PC-3 (cell line): ENCODE results near the gene GPATCH3. TPM values are rescaled to one million over a fixed set of nuclear protein-coding genes. Genes with fewer than 3 reads are reported as not detected.

Experiments
- ATAC-seq: fragments of 200-7000 bp; cut with Tn5 transposase; 2 replicates; pipeline ENCODE4 v1.9.1; 2020; ENCODE audit warnings: mild to moderate bottlenecking, moderate library complexity
- BruUV-seq: library from RNA; stranded (reverse); fragments of 400-500 nt; replicated peaks from 2 replicates; lab custom pipeline; 2021; lab: Mats Ljungman, UMichigan
- CTCF ChIA-PET: fragments of 300-600 bp; sonication (Branson Sonifier 250); formaldehyde crosslinking; loops from one replicate; lab custom pipeline; 2022; ENCODE audit warnings: antibody characterized with exemption; lab: Charles Lee
- POLR2A ChIA-PET: fragments of 300-600 bp; sonication (Branson Sonifier 250); formaldehyde crosslinking; loops from one replicate; lab custom pipeline; 2022; ENCODE audit warnings: antibody characterized with exemption; ENCODE audit not compliant: unreplicated experiment; lab: Charles Lee
- DNase-seq: peaks from one replicate; pipeline ENCODE4 v3.0.0-alpha.2; 2015
- H2AFZ ChIP-seq: fragments of 300-600 bp; sonication (generic); 2 replicates; pipeline ENCODE4 v1.6.0; 2016; ENCODE audit warnings: antibody characterized with exemption, low read length
- H3F3A ChIP-seq: fragments of 300-600 bp; sonication (generic); one replicate; pipeline ENCODE4 v1.6.0; 2017; ENCODE audit warnings: antibody characterized with exemption, low read length, control low read depth, mild to moderate bottlenecking; ENCODE audit not compliant: unreplicated experiment
- H3K27ac ChIP-seq: fragments of 300-600 bp; sonication (generic); 2 replicates; pipeline ENCODE4 v1.5.1; 2016; ENCODE audit warnings: mild to moderate bottlenecking, low read length
- H3K27me3 ChIP-seq: fragments of 300-600 bp; sonication (generic); 2 replicates; pipeline ENCODE4 v1.6.1; 2016; ENCODE audit warnings: low read length, mixed read lengths
- H3K36me3 ChIP-seq: fragments of 300-600 bp; sonication (generic); 2 replicates; pipeline ENCODE4 v1.6.1; 2016; ENCODE audit warnings: low read depth, mixed run types, low read length, mixed read lengths
- H3K4me1 ChIP-seq: fragments of 300-600 bp; sonication (generic); 2 replicates; pipeline ENCODE4 v1.5.1; 2016; ENCODE audit warnings: low read length; ENCODE audit not compliant: insufficient read depth
- H3K4me2 ChIP-seq: fragments of 300-600 bp; sonication (generic); 2 replicates; pipeline ENCODE4 v1.6.0; 2016; ENCODE audit warnings: low read length
- H3K4me3 ChIP-seq: fragments of 300-600 bp; sonication (generic); 2 replicates; pipeline ENCODE4 v1.5.1; 2016; ENCODE audit warnings: mild to moderate bottlenecking, low read length, mixed read lengths
- H3K79me2 ChIP-seq: fragments of 300-600 bp; sonication (generic); 2 replicates; pipeline ENCODE4 v1.6.1; 2017; ENCODE audit warnings: low read length, mixed read lengths
- H3K9ac ChIP-seq: fragments of 300-600 bp; sonication (generic); 2 replicates; pipeline ENCODE4 v1.6.0; 2016; ENCODE audit warnings: mild to moderate bottlenecking, low read length
- H3K9me2 ChIP-seq: fragments of 300-600 bp; sonication (generic); replicated peaks from 2 replicates; pipeline ENCODE4 v1.6.1; 2016; ENCODE audit warnings: mixed run types, low read length, mixed read lengths
- H3K9me3 ChIP-seq: fragments of 300-600 bp; sonication (generic); 2 replicates; pipeline ENCODE4 v1.6.1; 2016; ENCODE audit warnings: low read length, mixed read lengths
- H4K20me1 ChIP-seq: fragments of 300-600 bp; sonication (generic); 2 replicates; pipeline ENCODE4 v1.6.1; 2016; ENCODE audit warnings: low read length, mixed read lengths
- EZH2 ChIP-seq: fragments of 300-600 bp; sonication (generic); IDR thresholded peaks from one replicate; pipeline ENCODE4 v1.6.1; 2017; ENCODE audit warnings: antibody characterized with exemption, mild to moderate bottlenecking, low read length; ENCODE audit not compliant: unreplicated experiment
- EZH2phosphoT487 ChIP-seq: fragments of 300-600 bp; sonication (generic); IDR thresholded peaks from 2 replicates; pipeline ENCODE4 v1.6.1; 2018; ENCODE audit warnings: mild to moderate bottlenecking, antibody characterized with exemption, low read length, borderline replicate concordance
- intact Hi-C: fragments of 100-400 bp; cut with micrococcal nuclease; formaldehyde crosslinking; loops from 2 replicates; pipeline ENCODE4 v1.9.0; 2023
- total RNA-seq: library from RNA; depleted of rRNA; stranded (reverse); fragments of >200 nt; gene quantifications from 2 replicates; pipeline ENCODE4 v1.2.3, GENCODE V29; 2014
- TF ChIP-seq, protein P1 (sequence below): fragments of 300-600 bp; sonication (generic); conservative IDR thresholded peaks from 2 replicates; pipeline ENCODE4 v1.5.1; 2017; ENCODE audit warnings: antibody characterized with exemption, low read depth, mild to moderate bottlenecking, low read length

Gene GPATCH3
- total RNA-seq, 1 experiment from 2014 or later: 18.8 TPM

DNA sequence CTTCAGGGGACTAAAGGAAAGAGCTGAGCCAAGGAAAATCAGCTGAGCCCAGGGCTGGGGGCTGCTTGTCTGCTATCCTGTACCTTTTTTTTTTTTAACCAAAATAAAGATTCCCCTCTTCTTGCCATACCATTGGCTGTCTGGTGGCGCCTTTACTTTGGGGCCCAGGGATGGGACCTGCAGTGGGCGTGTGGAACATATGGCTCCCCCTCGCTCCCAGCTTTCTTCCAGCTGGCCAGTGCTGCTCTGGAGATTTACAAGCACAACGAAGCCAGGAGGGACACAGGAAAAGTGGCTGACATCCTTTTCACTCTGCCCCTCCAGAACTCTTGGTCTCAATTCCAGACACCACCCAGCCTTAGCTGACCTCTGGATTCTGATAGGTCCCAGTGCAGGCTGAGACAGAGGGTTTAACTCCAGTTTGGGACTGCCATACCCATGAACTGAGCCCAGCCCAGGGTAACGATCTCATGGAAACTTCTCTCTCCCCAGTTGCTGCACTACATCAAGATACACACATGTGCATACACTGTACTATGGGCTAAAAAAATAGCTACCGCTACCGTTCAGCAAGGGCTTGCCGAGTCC lies 42.7 kb downstream of the GPATCH3 start:
- ChIA-PET POLR2A (no interaction called here), CTCF (no interaction called here)
- TF ChIP-seq EZH2 (no peak), EZH2phosphoT487 (no peak)
- TF ChIP-seq, protein P1, sequence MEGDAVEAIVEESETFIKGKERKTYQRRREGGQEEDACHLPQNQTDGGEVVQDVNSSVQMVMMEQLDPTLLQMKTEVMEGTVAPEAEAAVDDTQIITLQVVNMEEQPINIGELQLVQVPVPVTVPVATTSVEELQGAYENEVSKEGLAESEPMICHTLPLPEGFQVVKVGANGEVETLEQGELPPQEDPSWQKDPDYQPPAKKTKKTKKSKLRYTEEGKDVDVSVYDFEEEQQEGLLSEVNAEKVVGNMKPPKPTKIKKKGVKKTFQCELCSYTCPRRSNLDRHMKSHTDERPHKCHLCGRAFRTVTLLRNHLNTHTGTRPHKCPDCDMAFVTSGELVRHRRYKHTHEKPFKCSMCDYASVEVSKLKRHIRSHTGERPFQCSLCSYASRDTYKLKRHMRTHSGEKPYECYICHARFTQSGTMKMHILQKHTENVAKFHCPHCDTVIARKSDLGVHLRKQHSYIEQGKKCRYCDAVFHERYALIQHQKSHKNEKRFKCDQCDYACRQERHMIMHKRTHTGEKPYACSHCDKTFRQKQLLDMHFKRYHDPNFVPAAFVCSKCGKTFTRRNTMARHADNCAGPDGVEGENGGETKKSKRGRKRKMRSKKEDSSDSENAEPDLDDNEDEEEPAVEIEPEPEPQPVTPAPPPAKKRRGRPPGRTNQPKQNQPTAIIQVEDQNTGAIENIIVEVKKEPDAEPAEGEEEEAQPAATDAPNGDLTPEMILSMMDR: no peak
- Histone ChIP-seq H3F3A (peaks cover 15% of the 10 kb centered on the region), H3K4me1 (peaks cover 70% of the 10 kb centered on the region), H2AFZ (no peak overlapping the region), H3K9ac (no peak overlapping the region), H3K27me3 (no peaks in the 10 kb centered on the region), H4K20me1 (no peaks in the 10 kb centered on the region), H3K27ac (no peak overlapping the region), H3K79me2 (no peaks in the 10 kb centered on the region), H3K4me3 (no peak overlapping the region), H3K9me2 (no peaks in the 10 kb centered on the region), H3K9me3 (no peaks in the 10 kb centered on the region), H3K4me2 (no peak overlapping the region), H3K36me3 (peaks cover 15% of the 10 kb centered on the region)
- intact Hi-C loops: no loop called here
- DNase-seq (no peak), ATAC-seq (no peak)
- no TSS peak for BruUV-seq

DNA sequence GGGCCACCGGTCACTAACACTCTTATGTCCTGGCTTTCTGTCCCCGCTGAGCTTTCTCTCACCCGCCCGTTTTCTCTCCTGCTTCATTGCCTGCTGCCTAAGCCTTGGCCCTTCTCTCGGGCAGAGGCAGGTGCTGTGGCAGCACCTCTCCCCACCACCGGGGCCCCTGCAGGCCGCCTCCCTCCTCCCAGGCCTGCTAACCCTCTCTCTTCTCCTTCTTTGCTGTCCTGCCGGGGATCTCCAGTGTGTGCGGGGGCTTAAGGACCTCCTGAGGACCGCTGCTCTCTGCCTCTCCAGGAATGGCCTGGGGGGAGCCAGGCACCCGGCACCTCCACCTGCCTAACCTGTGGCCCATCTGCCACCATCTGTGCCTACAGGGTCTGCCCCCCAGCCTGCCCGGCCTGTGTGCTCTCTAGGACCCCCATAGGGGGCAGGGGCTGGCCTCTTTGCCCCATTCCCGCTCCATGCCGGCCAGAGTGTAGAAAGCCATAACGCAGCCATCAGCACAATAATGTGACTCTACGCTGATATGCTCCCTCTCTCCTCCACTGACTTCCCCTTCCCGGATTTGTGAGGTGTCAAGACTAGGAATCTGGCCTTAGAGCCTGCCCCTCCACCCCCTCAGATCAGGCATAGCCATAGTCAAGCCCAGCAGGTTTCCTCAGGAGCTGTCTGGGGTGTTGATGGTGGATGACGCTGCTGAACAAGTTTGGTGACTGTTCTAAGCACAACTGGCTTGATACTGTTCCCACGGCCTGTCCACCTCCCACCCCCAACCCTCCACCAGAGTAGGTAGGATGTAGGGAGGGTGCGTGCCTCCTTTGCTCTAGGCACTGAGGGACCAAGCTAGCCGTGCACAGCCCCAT lies 43.4 kb downstream of the GPATCH3 start:
- H3K27me3 ChIP-seq: no peaks in the 10 kb centered on the region
- no peaks in the 10 kb centered on the region for H4K20me1 ChIP-seq
- peaks cover 21% of the 10 kb centered on the region for H3K36me3 ChIP-seq
- H3K9me2 ChIP-seq: no peaks in the 10 kb centered on the region
- no peak overlapping the region for H3K4me3 ChIP-seq
- intact Hi-C loops: no loop called here
- ATAC-seq (no peak), DNase-seq (no peak)
- no peak overlapping the region for H3K27ac ChIP-seq
- H3K9ac ChIP-seq: no peak overlapping the region
- no peaks in the 10 kb centered on the region for H3K9me3 ChIP-seq
- peaks cover 63% of the 10 kb centered on the region for H3K4me1 ChIP-seq
- H3F3A ChIP-seq: peaks cover 9% of the 10 kb centered on the region
- H3K4me2 ChIP-seq: no peak overlapping the region
- no TSS peak for BruUV-seq
- TF ChIP-seq EZH2: no peak
- ChIA-PET POLR2A (no interaction called here), CTCF (no interaction called here)
- H2AFZ ChIP-seq: no peak overlapping the region
- no peaks in the 10 kb centered on the region for H3K79me2 ChIP-seq

DNA sequence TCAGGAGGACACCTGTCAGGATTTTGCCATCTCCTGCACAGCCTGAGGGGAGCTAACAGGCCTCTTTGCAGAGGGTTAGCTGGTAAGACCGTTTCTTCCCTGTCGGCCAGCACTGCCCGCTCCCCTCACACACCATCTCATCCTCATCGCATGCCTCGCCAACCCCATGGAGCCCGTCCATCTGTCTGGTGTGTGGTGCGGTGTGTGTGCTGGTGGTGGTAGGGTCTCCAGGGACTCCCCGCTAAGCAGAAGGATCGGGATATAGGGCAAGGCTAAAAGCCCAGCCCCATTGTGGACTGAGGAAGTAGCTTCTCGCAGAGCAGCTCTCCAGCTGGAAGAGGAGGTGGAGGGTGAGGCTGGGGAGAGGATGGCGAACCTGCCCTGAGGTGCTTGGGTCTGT lies 44.1 kb downstream of the GPATCH3 start:
- Histone ChIP-seq H3K9me3 (no peaks in the 10 kb centered on the region), H3K4me3 (no peak overlapping the region), H4K20me1 (no peaks in the 10 kb centered on the region), H3F3A (peaks cover 3% of the 10 kb centered on the region), H3K4me1 (peaks cover 56% of the 10 kb centered on the region), H2AFZ (no peak overlapping the region), H3K27ac (no peak overlapping the region), H3K9ac (no peak overlapping the region), H3K4me2 (no peak overlapping the region), H3K79me2 (no peaks in the 10 kb centered on the region), H3K36me3 (peaks cover 28% of the 10 kb centered on the region), H3K27me3 (no peaks in the 10 kb centered on the region), H3K9me2 (no peaks in the 10 kb centered on the region)
- POLR2A ChIA-PET: interaction anchor here (0.6 kb wide), 1 partner anchor 928 kb away, joined by 4 read pairs; no protein-coding TSS in a partner anchor
- CTCF ChIA-PET: no interaction called here
- DNase-seq: no peak
- BruUV-seq: no TSS peak
- no peak for TF ChIP-seq EZH2phosphoT487
- TF ChIP-seq EZH2: no peak
- TF ChIP-seq, protein P1: no peak
- ATAC-seq: no peak
- intact Hi-C loops: no loop called here
